ENCODE results near the gene SLC9A4.

Gene SLC9A4

DNA sequence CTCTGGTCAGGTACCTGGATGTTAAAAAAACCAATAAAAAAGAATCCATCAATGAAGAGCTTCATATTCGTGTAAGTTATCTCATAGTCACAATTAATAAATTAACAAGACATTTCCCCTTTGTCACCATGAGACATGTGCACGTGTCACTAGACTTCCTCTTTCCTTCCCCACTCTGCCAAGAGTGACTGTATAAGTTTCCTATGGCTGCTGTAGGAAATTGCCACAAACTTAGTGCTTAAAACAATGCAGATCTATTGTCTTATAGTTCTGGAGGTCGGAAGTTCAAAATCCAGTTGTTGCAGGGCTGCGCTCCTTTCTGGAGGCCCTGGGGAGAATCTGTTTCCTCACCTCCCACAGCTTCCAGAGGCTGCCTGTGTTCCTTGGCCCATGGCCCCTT lies 35.8 kb downstream of the SLC9A4 start:
- DNase-seq (ENCODE audit: low read depth) = no peak
- no peak overlapping the region for H3K4me3 ChIP-seq (ENCODE audit: low read depth, low read length)
- TF ChIP-seq, protein P1, sequence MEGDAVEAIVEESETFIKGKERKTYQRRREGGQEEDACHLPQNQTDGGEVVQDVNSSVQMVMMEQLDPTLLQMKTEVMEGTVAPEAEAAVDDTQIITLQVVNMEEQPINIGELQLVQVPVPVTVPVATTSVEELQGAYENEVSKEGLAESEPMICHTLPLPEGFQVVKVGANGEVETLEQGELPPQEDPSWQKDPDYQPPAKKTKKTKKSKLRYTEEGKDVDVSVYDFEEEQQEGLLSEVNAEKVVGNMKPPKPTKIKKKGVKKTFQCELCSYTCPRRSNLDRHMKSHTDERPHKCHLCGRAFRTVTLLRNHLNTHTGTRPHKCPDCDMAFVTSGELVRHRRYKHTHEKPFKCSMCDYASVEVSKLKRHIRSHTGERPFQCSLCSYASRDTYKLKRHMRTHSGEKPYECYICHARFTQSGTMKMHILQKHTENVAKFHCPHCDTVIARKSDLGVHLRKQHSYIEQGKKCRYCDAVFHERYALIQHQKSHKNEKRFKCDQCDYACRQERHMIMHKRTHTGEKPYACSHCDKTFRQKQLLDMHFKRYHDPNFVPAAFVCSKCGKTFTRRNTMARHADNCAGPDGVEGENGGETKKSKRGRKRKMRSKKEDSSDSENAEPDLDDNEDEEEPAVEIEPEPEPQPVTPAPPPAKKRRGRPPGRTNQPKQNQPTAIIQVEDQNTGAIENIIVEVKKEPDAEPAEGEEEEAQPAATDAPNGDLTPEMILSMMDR (IDR thresholded peaks at IDR 0.05; ENCODE audit: control insufficient read depth, extremely low read depth, insufficient read depth) = no peak

DNA sequence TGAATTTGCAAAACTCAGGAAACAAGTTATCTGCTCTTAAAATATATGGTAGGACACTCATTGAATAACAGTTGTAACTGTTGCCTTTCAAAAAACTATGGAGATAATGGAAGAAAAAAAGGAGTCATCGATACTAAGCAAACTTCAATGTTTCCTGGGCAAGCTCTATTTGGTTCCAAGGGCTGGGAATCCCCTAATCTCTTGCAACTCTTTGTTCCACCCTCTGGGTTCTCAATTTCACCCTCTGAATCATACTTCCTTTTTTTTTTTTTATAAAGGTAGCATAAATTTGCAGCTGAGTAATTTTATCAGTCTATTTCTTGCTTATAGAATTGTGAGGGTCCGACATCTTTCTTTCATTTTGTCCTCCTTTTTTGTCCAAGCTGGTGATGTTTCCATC lies 36.7 kb downstream of the SLC9A4 start:
- no peak for DNase-seq (ENCODE audit: low read depth)

DNA sequence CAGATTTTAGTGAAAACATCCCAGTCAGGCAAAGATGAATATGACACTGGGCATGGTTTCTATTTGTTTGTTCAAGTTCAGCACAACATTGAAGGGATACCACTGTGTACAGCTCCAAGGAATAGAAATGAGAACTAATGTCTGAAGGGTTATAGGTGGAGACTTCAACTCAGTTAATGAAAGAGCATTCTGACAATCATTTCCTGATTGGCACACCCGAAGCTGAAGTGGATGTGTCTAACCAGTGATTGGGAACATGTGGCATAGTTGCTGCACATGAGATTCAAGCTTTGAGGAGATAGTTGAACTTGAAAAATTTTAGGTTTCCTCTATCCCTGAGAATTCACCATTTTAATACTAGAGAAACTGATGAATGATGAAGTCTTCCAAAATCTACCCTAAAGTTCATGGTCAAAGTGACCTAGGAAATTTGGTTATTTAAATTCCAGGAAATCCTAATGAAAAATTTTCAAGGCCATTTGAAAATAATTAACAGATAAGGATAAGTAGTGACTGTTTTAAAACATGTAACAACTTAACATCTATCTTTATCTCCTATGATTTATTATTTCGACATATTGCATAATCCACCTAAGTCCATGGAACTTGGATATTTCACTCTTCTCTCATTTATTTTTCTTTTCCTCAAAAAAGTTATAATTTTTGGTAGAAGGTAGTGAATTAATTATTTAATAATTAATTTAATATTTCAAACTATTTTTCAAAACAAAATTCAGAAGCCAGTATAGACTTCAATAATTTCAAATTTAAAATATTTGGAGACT lies 38.0 kb downstream of the SLC9A4 start:
- H3K4me3 ChIP-seq (ENCODE audit: low read depth, low read length) = no peak overlapping the region
- TF ChIP-seq, protein P1 (IDR thresholded peaks at IDR 0.05; ENCODE audit: control insufficient read depth, extremely low read depth, insufficient read depth) = no peak
- no peak for DNase-seq (ENCODE audit: low read depth)

More for the DNA sequence above, 36.7 kb downstream of the SLC9A4 start:
- TF ChIP-seq, protein P1 (IDR thresholded peaks at IDR 0.05; ENCODE audit: control insufficient read depth, extremely low read depth, insufficient read depth) = no peak
- no peak overlapping the region for H3K4me3 ChIP-seq (ENCODE audit: low read depth, low read length)

DNA sequence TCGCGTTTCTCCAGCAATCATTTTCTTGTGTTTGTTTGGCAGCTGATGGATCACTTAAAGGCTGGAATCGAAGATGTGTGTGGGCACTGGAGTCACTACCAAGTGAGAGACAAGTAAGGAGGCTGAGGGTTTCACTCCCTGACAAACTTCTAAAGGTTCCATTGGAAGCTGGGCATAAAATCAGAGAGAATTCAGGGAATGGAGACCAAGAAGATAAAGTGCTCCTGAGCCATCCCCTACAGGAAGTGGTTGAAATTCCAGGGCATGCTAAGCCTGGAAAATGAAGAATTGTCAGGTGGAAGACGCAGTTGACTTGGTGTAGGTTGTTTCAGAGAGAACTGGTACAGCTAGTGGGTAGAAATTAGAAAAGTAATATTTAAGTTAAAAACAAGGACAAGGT lies 39.1 kb downstream of the SLC9A4 start:
- H3K4me3 ChIP-seq (ENCODE audit: low read depth, low read length) = no peak overlapping the region
- TF ChIP-seq, protein P1 (IDR thresholded peaks at IDR 0.05; ENCODE audit: control insufficient read depth, extremely low read depth, insufficient read depth) = no peak
- no peak for DNase-seq (ENCODE audit: low read depth)

DNA sequence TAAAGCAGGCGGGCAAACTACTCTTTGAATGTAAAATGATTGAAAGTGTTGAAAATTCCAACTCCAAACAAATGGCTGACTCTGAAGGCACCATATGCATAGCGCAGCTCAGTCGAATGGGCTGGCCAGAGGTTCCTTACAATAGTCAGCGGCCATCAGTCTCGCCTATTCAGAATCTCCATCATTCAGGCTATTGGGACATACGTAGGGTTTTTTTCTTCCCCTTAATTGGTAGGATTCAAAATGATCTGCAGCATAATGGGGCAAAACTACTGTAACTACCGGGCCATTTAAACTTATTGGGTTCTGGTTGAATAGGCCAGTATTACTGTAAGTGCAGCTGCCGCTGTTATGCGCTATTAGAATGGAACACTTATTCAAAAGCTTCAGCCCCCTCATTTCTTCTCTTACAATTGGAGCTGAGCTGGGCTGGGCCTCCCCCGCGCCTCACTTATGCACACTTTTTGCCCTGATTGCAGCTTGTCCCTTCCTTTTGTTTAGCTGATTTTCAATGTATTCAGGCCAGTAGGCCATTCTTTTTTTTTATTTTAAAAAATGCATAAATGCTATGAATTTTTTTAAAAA lies 40.4 kb downstream of the SLC9A4 start:
- no peak for DNase-seq (ENCODE audit: low read depth)
- H3K4me3 ChIP-seq (ENCODE audit: low read depth, low read length) = no peak overlapping the region
- TF ChIP-seq, protein P1 (IDR thresholded peaks at IDR 0.05; ENCODE audit: control insufficient read depth, extremely low read depth, insufficient read depth) = no peak

DNA sequence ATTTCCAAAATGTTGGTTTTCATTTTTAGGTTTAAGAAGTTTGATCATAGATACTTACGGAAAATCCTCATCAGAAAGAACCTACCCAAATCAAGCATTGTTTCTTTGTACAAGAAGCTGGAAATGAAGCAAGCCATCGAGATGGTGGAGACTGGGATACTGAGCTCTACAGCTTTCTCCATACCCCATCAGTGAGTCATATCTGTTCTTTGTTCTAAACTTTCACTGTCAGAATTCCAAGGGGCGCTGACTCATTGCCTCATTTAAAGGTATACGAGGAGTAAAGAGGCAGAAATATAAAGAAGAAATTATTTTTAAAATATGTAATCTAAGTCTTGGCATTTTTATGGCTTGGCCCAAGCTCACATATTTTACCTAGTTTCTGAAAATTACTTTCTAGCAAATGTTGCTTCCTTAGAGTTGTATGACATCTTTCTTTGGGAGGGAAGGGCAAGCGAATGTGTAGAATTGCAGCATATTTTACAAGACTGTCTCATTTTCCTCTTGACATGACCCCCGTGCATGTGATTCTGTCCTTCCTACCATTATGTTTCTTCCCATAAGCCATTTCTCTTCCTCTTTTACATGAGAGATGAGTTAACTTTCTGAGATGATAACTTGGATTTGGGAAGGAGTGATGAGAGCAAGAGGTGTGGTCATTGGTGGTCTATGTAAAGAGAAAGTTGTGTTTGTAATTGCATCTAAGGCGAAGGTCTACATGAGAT lies 41.2 kb downstream of the SLC9A4 start:
- TF ChIP-seq, protein P1 (IDR thresholded peaks at IDR 0.05; ENCODE audit: control insufficient read depth, extremely low read depth, insufficient read depth) = no peak
- no peak for DNase-seq (ENCODE audit: low read depth)
- no peak overlapping the region for H3K4me3 ChIP-seq (ENCODE audit: low read depth, low read length)

Data from LNCaP clone FGC (cell line).